ENCODE measurements around the gene RRAS.

- TF ChIP-seq CTCF (IDR thresholded peaks at IDR 0.05): no peak
- no peak for TF ChIP-seq POLR2A (IDR thresholded peaks at IDR 0.05)
- no peak for TF ChIP-seq EP300 (IDR thresholded peaks at IDR 0.05; ENCODE audit: low read depth)
These were observed 44.7 kb downstream of the RRAS start for GRCh38 chr19:49594993-49595818.
